HepG2 (cell line): Measurements from ENCODE around the gene ZBED5. TPM values are rescaled to one million over a fixed set of nuclear protein-coding genes. Genes with fewer than 3 reads are reported as not detected.

ENCODE experiments used
- ATAC-seq: fragments of 200-7000 bp; cut with Tn5 transposase; 3 replicates; pipeline ENCODE4 v1.9.1; 2020; ENCODE audit warnings: mild to moderate bottlenecking, moderate library complexity
- BruUV-seq: library from RNA; stranded (reverse); fragments of 400-500 nt; replicated peaks from 2 replicates; lab custom pipeline; 2021; lab: Mats Ljungman, UMichigan
- CTCF ChIA-PET: fragments of 300-600 bp; formaldehyde crosslinking; extraction: SDS; loops from one replicate; lab custom pipeline; 2021; ENCODE audit warnings: low total read pairs, inconsistent platforms, low intra/inter-chr PET ratio; lab: Yijun Ruan, JAX
- POLR2A ChIA-PET: fragments of 350-600 bp; sonication (Branson Sonifier 250); formaldehyde crosslinking; loops from one replicate; lab custom pipeline; 2020; ENCODE audit warnings: antibody characterized with exemption, inconsistent platforms; lab: Yijun Ruan, JAX
- DNase-seq: peaks from one replicate; pipeline ENCODE4 v3.0.0-alpha.2; 2015; ENCODE audit warnings: low spot score
- FAIRE-seq: peaks from 3 replicates; lab custom pipeline; 2011; peaks lifted over from hg19 to GRCh38; lab: Jason Lieb, UNC
- H2AFZ ChIP-seq: one replicate; pipeline ENCODE4 v1.6.1; 2011; ENCODE audit warnings: low read length, inconsistent platforms
- H3K27ac ChIP-seq: fragments of 300-600 bp; 3 replicates; pipeline ENCODE4 v1.8.0; 2011; ENCODE audit warnings: mixed run types, mild to moderate bottlenecking, mixed read lengths, low read length, inconsistent platforms; ENCODE audit not compliant: insufficient read depth; ENCODE audit errors: extremely low read length
- H3K27me3 ChIP-seq, 2 experiments: fragments of 200-600 bp in 1 of 2; 2 replicates in 1 of 2; 3 replicates in 1 of 2; pipeline versions ENCODE4 v1.6.0 to v1.8.0; 2011; ENCODE audit warnings: low read length in 2 of 2, mild to moderate bottlenecking in 2 of 2, moderate library complexity in 2 of 2, inconsistent platforms in 1 of 2; ENCODE audit not compliant: insufficient read depth in 2 of 2, control insufficient read depth in 1 of 2
- H3K36me3 ChIP-seq, 2 experiments: fragments of 200-600 bp in 1 of 2; replicated peaks in 1 of 2; 2 replicates in 1 of 2; 3 replicates in 1 of 2; pipeline versions ENCODE4 v1.5.1 to v1.8.0; 2011; ENCODE audit warnings: low read length in 2 of 2, inconsistent platforms in 1 of 2; ENCODE audit not compliant: insufficient read depth in 2 of 2, control insufficient read depth in 1 of 2
- H3K4me1 ChIP-seq: 2 replicates; pipeline ENCODE4 v1.5.1; 2012; ENCODE audit warnings: low read length, inconsistent platforms; ENCODE audit not compliant: insufficient read depth
- H3K4me2 ChIP-seq: 2 replicates; pipeline ENCODE4 v1.6.0; 2011; ENCODE audit warnings: low read depth, low read length, inconsistent platforms
- H3K4me3 ChIP-seq, 3 experiments: fragments of 200-600 bp in 1 of 3; sonication (generic), shearing (Covaris generic) in 1 of 3; replicated peaks in 1 of 3; 2 replicates each; pipeline ENCODE4 v1.5.1; 2011 to 2016; ENCODE audit warnings: low read length in 3 of 3, inconsistent platforms in 2 of 3, low read depth in 2 of 3, mild to moderate bottlenecking in 2 of 3, control low read depth in 1 of 3, mixed read lengths in 1 of 3; ENCODE audit not compliant: insufficient read depth in 1 of 3
- H3K79me2 ChIP-seq: one replicate; pipeline ENCODE4 v1.6.1; 2011; ENCODE audit warnings: low read length, inconsistent platforms; ENCODE audit not compliant: insufficient read depth
- H3K9ac ChIP-seq: 2 replicates; pipeline ENCODE4 v1.6.0; 2011; ENCODE audit warnings: mild to moderate bottlenecking, low read depth, low read length, inconsistent platforms; ENCODE audit not compliant: insufficient read depth
- H3K9me3 ChIP-seq: 2 replicates; pipeline ENCODE4 v1.5.1; 2012; ENCODE audit warnings: mild to moderate bottlenecking, low read length
- H4K20me1 ChIP-seq: 2 replicates; pipeline ENCODE4 v1.6.0; 2011; ENCODE audit warnings: inconsistent platforms, mild to moderate bottlenecking, low read length, moderate library complexity; ENCODE audit not compliant: insufficient read depth
- AGO1 ChIP-seq: fragments of 200-400 bp; formaldehyde crosslinking; IDR thresholded peaks from 2 replicates; pipeline ENCODE4 v1.6.1; 2017; ENCODE audit warnings: mild to moderate bottlenecking, low read depth, low read length, moderate library complexity; ENCODE audit not compliant: poor library complexity, severe bottlenecking
- CC2D1A ChIP-seq: sonication (generic); formaldehyde crosslinking; IDR thresholded peaks from 2 replicates; pipeline ENCODE4 v1.8.1; 2023; ENCODE audit warnings: mild to moderate bottlenecking, missing genetic modification reagents
- HNRNPK ChIP-seq: fragments of 200-400 bp; formaldehyde crosslinking; IDR thresholded peaks from 2 replicates; pipeline ENCODE4 v1.6.1; 2018; ENCODE audit warnings: low read length, low read depth, moderate library complexity, mild to moderate bottlenecking; ENCODE audit not compliant: poor library complexity, severe bottlenecking
- IKZF4 ChIP-seq: sonication (generic); formaldehyde crosslinking; IDR thresholded peaks from 2 replicates; pipeline ENCODE4 v1.5.1; 2020; ENCODE audit warnings: borderline replicate concordance, mild to moderate bottlenecking, low read depth, missing genetic modification reagents; ENCODE audit errors: not compliant biosample characterization
- KLF11 ChIP-seq: IDR thresholded peaks from 2 replicates; pipeline ENCODE4 v1.6.1; 2016; ENCODE audit warnings: missing compliant biosample characterization
- MAFF ChIP-seq: IDR thresholded peaks from 2 replicates; pipeline ENCODE4 v1.6.1; 2011; ENCODE audit warnings: low read depth, low read length, improper control_type of control experiment
- MYNN ChIP-seq: sonication (generic); formaldehyde crosslinking; IDR thresholded peaks from 2 replicates; pipeline ENCODE4 v1.4.0; 2020; ENCODE audit warnings: mild to moderate bottlenecking, low read depth, missing genetic modification reagents
- YEATS2 ChIP-seq: sonication (generic); formaldehyde crosslinking; IDR thresholded peaks from 2 replicates; pipeline ENCODE4 v1.4.0; 2020; ENCODE audit warnings: missing genetic modification reagents, borderline replicate concordance
- ZFP41 ChIP-seq: sonication (generic); formaldehyde crosslinking; IDR thresholded peaks from 2 replicates; pipeline ENCODE4 v1.4.0; 2020; ENCODE audit warnings: mild to moderate bottlenecking, missing genetic modification reagents, borderline replicate concordance
- ZFYVE20 ChIP-seq: sonication (generic); formaldehyde crosslinking; IDR thresholded peaks from 2 replicates; pipeline ENCODE4 v1.8.0; 2023; ENCODE audit warnings: low read depth, mild to moderate bottlenecking, moderate library complexity, missing genetic modification reagents, borderline replicate concordance
- ZNF282 ChIP-seq: fragments of 450-650 bp; IDR thresholded peaks from 2 replicates; pipeline ENCODE4 v1.6.1; 2018; ENCODE audit not compliant: partially characterized antibody
- ZNF33B ChIP-seq: sonication (generic); formaldehyde crosslinking; IDR thresholded peaks from 2 replicates; pipeline ENCODE4 v1.5.1; 2020; ENCODE audit warnings: mild to moderate bottlenecking, missing genetic modification reagents
- ZNF549 ChIP-seq: sonication (generic); formaldehyde crosslinking; IDR thresholded peaks from 2 replicates; pipeline ENCODE4 v1.5.0; 2020; ENCODE audit warnings: missing genetic modification reagents
- ZNF619 ChIP-seq: sonication (generic); formaldehyde crosslinking; IDR thresholded peaks from 2 replicates; pipeline ENCODE4 v1.4.0; 2020; ENCODE audit warnings: mild to moderate bottlenecking, missing genetic modification reagents
- ZSCAN20 ChIP-seq: sonication (generic); formaldehyde crosslinking; IDR thresholded peaks from 2 replicates; pipeline ENCODE4 v1.4.0; 2020; ENCODE audit warnings: missing genetic modification reagents, mild to moderate bottlenecking, borderline replicate concordance
- WGBS: methylation state at CpG from one replicate; pipeline ENCODE4 v1.1.6; 2017; ENCODE audit warnings: low lambda C conversion rate; 5-methylcytosine and 5-hydroxymethylcytosine counted together
- in situ Hi-C: cut with HindIII; loops from 2 replicates; pipeline ENCODE4 v1.10.0; 2017; ENCODE audit warnings: low pct_unique_long_range_greater_than_20kb; ENCODE audit not compliant: extremely low pct_ligation_motif_present
- intact Hi-C: fragments of 100-400 bp; cut with micrococcal nuclease; formaldehyde crosslinking; loops from one replicate; pipeline ENCODE4 v1.10.0; 2022; ENCODE audit not compliant: unreplicated experiment
- polyA plus RNA-seq, 8 experiments: library from polyadenylated mRNA; depleted of rRNA in 3 of 8; stranded (reverse) in 7 of 8; unstranded in 1 of 8; fragments of >200 nt; fragmentation: Illumina TruSeq in 4 of 8; extraction: Trizol in 4 of 8; gene quantifications; 2 replicates each; pipeline versions ENCODE4 v1.2.1 to v1.2.3, GENCODE V29; 2011 to 2016; ENCODE audit warnings: low read depth in 4 of 8, missing spikeins in 1 of 8, mixed read lengths in 1 of 8; ENCODE audit not compliant: insufficient read depth in 1 of 8
- total RNA-seq, 5 experiments: library from RNA; depleted of rRNA; stranded (reverse); fragments of >200 nt; fragmentation: Illumina TruSeq; extraction: Trizol; gene quantifications; 2 replicates each; pipeline ENCODE4 v1.2.3, GENCODE V29; 2016; ENCODE audit warnings: low read depth in 1 of 5
- TF ChIP-seq, protein P1 (sequence below): fragments of 450-650 bp; IDR thresholded peaks from 2 replicates; pipeline ENCODE4 v1.6.1; 2017; ENCODE audit warnings: mild to moderate bottlenecking

ZBED5 gene
- total and polyA plus RNA-seq, 2 of the 13 experiments (the other 11 are each of a cell fraction or from before 2014, with no cell fraction given), result 18.2 to 38.6 TPM

DNA sequence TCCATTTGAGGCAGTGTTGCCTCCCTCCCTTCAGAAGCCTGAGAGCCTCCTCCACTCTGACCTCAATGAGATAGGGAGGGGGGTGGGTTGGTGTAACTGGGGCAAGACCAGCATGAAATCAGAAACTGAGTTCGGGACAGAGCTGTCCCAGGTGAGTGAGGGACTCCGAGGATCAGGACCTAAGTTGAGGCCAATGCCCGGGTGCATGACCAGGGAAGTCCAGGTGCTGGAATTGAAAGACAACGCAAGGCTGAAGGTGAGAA, 40.8 kb upstream of the ZBED5 start:
- no peak overlapping the region for H3K27ac ChIP-seq
- in situ Hi-C loops (no loop called here), intact Hi-C loops (no loop called here)
- DNase-seq, result no peak
- ChIA-PET CTCF (no interaction called here), POLR2A (interaction anchor here (1.1 to 3.6 kb wide), 2 partner anchors 41 to 90 kb away, joined by 4 to 29 read pairs; partner anchors contain the start of genes EIF4G2 and ZBED5)
- H3K4me3 ChIP-seq, result no peak overlapping the region
- H3K36me3 ChIP-seq, result no peaks in the 10 kb centered on the region
- BruUV-seq, result no TSS peak
- no peak for ATAC-seq
- H2AFZ ChIP-seq, result no peak overlapping the region
- 64% methylated on average over 4 of the region's 4 CpGs for WGBS
- no peaks in the 10 kb centered on the region for H4K20me1 ChIP-seq
- H3K79me2 ChIP-seq, result no peaks in the 10 kb centered on the region
- H3K4me1 ChIP-seq, result peaks cover 23% of the 10 kb centered on the region
- no peak overlapping the region for H3K9ac ChIP-seq
- no peak overlapping the region for H3K4me2 ChIP-seq
- H3K27me3 ChIP-seq, result no peaks in the 10 kb centered on the region
- no peak for FAIRE-seq
- no peaks in the 10 kb centered on the region for H3K9me3 ChIP-seq
- TF ChIP-seq ZNF619 (CRISPR knock-in tag), result no peak
- no peak for TF ChIP-seq MYNN (CRISPR knock-in tag)
- TF ChIP-seq ZFYVE20 (CRISPR knock-in tag), result no peak
- TF ChIP-seq ZFP41 (CRISPR knock-in tag), result no peak
- no peak for TF ChIP-seq ZNF282
- TF ChIP-seq AGO1, result no peak
- no peak for TF ChIP-seq IKZF4

DNA sequence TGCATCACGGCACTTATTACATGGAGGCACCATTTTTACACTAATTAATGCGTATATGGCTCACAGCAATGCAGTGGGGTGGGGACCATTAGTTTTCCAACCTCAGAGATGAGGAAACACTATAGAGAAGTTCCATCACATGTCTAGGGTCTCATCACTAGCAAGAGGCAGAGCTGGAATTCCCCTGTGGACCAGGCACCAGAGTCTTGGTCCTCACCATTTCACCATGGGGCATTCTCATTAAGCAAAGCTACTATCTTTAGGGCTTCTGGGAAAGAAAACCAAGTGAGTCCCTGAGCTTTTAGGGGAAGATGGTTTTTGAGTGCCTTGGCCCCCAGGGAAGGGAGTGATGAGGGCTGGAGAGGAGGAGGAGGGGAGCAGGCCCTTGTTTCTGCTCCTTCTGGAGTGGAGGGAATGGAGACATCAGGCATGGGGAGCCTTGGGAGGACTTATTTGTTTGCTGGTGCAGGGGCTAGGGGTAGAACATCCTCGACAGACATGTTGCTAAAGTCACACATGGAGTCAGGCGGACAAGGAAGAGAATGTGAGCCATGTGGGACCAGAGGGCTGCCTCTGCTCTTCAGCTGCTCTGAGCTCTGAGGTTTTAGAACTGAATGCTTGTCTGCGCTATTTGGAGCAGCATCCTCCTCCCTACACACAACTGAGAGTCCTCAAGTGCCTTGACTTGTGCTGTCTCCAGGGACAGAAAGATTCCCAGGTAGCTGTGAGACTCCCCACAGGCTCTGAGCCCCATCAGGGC, 40.3 kb upstream of the ZBED5 start:
- Histone ChIP-seq H3K36me3 (no peaks in the 10 kb centered on the region), H3K9ac (no peak overlapping the region), H3K27ac (no peak overlapping the region), H3K27me3 (no peaks in the 10 kb centered on the region), H3K4me1 (peaks cover 23% of the 10 kb centered on the region), H3K4me3 (no peak overlapping the region), H2AFZ (no peak overlapping the region), H4K20me1 (no peaks in the 10 kb centered on the region), H3K4me2 (no peak overlapping the region), H3K9me3 (no peaks in the 10 kb centered on the region), H3K79me2 (no peaks in the 10 kb centered on the region)
- BruUV-seq, result no TSS peak
- DNase-seq (no peak), FAIRE-seq (no peak), ATAC-seq (no peak)
- 83% methylated on average over 5 of the region's 5 CpGs for WGBS
- in situ Hi-C loops, result no loop called here
- TF ChIP-seq ZSCAN20 (no peak), ZNF33B (CRISPR knock-in tag) (no peak), KLF11 (CRISPR knock-in tag) (no peak), CC2D1A (CRISPR knock-in tag) (no peak), MAFF (no peak), ZNF549 (CRISPR knock-in tag) (no peak), HNRNPK (no peak), YEATS2 (CRISPR knock-in tag) (no peak)
- TF ChIP-seq, protein P1, sequence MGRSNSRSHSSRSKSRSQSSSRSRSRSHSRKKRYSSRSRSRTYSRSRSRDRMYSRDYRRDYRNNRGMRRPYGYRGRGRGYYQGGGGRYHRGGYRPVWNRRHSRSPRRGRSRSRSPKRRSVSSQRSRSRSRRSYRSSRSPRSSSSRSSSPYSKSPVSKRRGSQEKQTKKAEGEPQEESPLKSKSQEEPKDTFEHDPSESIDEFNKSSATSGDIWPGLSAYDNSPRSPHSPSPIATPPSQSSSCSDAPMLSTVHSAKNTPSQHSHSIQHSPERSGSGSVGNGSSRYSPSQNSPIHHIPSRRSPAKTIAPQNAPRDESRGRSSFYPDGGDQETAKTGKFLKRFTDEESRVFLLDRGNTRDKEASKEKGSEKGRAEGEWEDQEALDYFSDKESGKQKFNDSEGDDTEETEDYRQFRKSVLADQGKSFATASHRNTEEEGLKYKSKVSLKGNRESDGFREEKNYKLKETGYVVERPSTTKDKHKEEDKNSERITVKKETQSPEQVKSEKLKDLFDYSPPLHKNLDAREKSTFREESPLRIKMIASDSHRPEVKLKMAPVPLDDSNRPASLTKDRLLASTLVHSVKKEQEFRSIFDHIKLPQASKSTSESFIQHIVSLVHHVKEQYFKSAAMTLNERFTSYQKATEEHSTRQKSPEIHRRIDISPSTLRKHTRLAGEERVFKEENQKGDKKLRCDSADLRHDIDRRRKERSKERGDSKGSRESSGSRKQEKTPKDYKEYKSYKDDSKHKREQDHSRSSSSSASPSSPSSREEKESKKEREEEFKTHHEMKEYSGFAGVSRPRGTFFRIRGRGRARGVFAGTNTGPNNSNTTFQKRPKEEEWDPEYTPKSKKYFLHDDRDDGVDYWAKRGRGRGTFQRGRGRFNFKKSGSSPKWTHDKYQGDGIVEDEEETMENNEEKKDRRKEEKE, result no peak
- POLR2A ChIA-PET, result interaction anchor here (1.1 to 3.6 kb wide), 2 partner anchors 40 to 90 kb away, joined by 4 to 29 read pairs; partner anchors contain the start of genes EIF4G2 and ZBED5
- CTCF ChIA-PET, result no interaction called here
- intact Hi-C loops, result no loop called here
